Measurements from ENCODE around the gene TMEM213. TPM values are rescaled to one million over a fixed set of nuclear protein-coding genes. Genes with fewer than 3 reads are reported as not detected.
"Not testable (repeated sequence)": the region's sequence is repeated elsewhere in the genome, so short reads cannot be mapped to it uniquely, and the experiment has no call there.

TMEM213 gene
- total RNA-seq, 2 donors from 2014 or later, result not detected

DNA sequence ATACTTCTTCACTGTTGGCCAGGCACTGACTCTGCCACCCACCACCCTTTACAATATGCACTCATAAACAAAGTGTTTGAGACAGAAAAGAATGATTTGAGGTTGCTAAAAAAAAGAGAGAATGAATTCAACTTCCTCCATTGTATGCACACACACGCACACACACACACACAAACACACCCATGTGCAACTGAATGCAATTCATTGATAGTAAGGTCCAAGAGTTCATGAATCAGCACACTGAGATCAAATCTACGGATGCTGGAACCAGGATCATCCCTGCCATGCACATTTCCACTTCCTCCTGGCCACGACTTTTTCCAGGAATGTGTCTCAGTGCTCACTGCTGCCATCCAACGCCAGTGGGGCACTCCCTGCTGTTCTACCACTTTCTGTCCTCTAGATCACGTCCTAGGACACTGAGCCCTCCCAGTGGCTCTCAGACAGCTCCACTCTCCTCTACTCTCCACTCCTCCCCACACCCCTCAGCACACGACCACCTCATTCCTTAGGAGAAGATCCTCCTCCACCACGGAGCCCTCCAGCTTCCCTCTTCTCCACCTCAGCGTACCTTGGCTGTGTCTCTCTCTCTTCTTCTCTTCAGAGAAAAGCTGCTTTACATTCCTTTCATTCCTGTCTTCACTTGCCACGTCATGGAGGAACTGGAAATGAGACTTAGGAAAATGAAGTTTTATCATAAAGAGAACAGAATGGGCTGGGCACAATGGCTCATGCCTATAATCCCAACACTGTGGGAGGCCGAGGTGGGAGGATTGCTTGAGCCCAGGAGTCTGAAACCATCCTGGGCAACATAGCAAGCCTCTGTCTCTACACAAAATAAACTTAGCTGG lies 12.0 kb upstream of the TMEM213 start:
- no peak for DNase-seq
- no peak for ATAC-seq
- intact Hi-C loops (cut with DNase I), result no loop called here

DNA sequence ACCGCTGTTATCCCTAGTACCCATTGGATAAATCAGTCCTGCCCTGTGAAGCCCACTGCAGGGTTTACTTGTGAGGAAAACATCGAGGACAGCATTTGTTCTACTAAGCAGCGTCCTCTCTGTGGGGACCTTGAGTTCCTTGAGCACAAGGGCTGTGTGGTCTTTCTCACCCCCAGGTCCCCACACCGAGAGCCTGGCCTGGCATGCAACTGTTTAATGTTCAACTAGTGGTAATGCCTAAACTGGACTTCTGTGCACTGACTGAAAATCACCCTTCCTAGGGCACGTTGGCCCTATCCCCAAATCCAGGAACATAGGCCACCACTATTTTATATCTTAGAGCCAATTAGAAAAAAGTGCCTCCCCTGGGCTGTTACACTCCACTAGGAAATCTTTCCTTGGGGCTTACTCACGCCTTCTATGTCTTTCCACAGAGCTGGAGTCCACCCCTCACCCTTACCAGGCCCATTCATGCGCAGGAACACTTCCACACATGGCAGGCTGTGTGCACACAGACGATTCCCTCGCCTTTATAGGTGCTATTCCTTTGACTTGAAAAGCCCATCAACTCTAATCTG lies 1.7 kb upstream of the TMEM213 start:
- intact Hi-C loops (cut with DNase I), result no loop called here
- DNase-seq (no peak), ATAC-seq (no peak)

DNA sequence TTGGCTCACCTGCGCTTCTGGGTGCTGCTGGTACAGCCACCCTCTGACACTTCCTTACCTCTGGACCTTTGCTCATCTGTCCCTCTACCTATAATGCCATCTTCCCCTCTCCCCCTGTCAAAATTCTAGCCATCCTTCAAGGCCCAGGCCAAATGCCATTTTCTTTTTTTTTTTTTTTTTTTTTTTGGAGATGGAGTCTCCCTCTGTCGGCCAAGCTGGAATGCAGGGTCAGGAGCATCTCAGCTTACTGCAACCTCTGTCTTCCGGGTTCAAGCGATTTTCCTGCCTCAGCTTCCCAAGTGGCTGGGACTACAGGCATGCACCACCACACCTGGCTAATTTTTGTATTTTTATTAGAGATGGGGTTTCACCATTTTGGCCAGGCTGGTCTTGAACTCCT lies 748 bp upstream of the TMEM213 start:
- DNase-seq; ATAC-seq; intact Hi-C loops (cut with DNase I): not testable (repeated sequence)

GRCh38 chr7:138798836-138799235 lies 1.0 kb downstream of the TMEM213 start:
- intact Hi-C loops (cut with DNase I), result no loop called here
- no peak for ATAC-seq
- no peak for DNase-seq

DNA sequence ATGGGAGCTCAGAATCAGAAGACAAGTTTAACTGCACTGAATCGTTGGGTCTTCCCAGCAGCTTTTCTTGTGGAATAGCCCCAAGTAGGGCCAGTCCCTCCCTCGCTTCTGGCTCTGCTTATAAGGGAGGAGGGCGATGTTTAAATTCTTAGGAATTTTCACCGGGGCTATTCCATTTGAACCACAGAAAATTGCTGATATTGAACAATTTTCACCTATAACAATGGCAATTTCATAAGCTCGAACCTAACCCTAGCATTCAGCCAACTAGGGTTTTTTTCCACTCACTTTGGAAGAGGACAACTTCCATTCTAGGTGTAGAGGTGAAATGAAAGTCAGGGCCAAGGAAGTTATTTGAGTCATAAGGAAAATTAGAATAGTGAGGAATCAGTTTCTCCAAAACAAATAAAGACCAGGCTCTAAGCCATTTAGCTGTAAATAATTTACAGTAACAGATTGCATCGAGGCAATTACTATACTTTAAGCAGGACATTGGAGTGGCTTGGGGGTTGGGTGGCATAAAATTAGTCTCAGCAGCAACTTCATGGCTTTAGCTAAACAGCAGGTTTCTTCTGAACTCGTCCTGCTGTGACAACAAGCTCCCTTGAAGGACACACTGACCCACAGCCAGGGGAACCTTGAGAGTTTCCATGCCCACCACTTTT lies 1.7 kb downstream of the TMEM213 start:
- intact Hi-C loops (cut with DNase I), result no loop called here
- ATAC-seq (no peak), DNase-seq (no peak)

DNA sequence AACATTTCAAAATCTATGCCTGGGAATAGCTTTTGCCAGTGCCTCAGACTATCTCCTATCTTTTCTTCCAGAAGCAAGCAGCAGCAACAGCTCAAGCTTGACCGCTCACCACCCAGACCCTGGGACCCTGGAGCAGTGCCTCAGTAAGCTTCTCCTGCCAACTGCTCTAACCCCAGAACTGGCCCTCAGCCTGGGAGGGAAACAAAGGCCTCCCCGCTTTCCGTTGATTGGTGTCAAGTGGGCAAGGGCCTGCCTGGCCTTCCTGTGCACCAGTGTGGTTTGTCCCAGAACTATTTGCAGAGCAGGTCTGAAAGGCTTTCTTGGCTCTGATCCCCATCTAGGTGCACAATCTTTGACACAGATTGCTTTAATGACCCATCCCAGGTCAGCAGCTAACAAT lies 3.5 kb downstream of the TMEM213 start:
- intact Hi-C loops (cut with DNase I), result no loop called here
- DNase-seq, result no peak
- no peak for ATAC-seq

- intact Hi-C loops (cut with DNase I), result no loop called here
- no peak for ATAC-seq
- no peak for DNase-seq
These were observed 4.9 kb downstream of the TMEM213 start for GRCh38 chr7:138802706-138803105.

- intact Hi-C loops (cut with DNase I), result no loop called here
- no peak for DNase-seq
- no peak for ATAC-seq
These were observed 6.8 kb downstream of the TMEM213 start for GRCh38 chr7:138804618-138805017.

DNA sequence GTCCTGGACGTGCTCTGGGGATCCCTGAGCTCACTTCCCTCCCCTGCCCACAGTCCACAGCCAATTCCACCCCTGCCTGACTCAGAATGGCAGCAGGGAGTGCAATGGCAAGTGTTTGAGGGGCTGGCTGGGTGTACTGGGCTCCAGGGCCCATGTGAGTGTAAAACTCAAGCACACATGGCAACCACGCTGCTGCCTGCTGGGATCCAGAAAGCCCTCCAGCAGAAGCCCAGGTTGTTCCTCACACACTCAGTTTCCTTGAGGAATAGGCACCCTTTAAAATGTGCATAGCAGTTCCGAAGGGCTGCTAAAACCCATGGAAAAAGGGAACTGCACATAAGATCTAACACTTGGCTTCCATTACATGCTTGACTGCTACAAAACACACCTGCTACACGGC lies 11.6 kb downstream of the TMEM213 start:
- ATAC-seq (no peak), DNase-seq (no peak)
- intact Hi-C loops (cut with DNase I), result no loop called here

DNA sequence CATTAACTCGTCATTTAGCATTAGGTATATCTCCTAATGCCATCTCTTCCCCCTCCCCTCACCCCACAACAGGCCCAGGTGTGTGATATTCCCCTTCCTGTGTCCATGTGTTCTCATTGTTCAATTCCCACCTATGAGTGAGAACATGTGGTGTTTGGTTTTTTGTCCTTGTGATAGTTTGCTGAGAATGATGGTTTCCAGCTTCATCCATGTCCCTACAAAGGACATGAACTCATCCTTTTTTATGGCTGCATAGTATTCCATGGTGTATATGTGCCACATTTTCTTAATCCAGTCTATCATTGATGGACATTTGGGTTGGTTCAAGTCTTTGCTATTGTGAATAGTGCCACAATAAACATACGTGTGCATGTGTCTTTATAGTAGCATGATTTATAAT lies 13.5 kb downstream of the TMEM213 start:
- ATAC-seq; intact Hi-C loops (cut with DNase I); DNase-seq: not testable (repeated sequence)

GRCh38 chr7:138813945-138814344 lies 16.2 kb downstream of the TMEM213 start:
- DNase-seq (no peak), ATAC-seq (no peak)
- intact Hi-C loops (cut with DNase I), result no loop called here

- intact Hi-C loops (cut with DNase I), result no loop called here
- ATAC-seq, result no peak
- no peak for DNase-seq
These were observed 17.1 kb downstream of the TMEM213 start for GRCh38 chr7:138814816-138815332.

DNA sequence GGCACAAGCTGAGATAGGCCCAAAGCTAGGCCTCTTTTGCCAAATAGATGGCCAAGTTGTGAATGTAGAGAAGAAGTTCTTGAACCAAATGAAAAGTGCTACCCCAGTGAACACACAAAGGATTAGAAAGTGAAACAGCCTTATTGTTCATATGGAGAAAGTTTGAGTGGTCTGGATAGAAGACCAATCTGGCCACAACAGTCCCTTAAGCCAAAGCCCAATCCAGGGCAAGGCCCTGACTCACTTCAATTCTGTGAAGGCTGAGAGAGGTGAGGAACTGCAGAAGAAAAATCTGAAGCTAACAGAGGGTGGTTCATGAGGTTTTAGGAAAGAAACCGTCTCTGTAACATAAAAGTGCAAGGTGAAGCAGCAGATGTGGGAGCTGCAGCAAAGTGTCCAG lies 18.9 kb downstream of the TMEM213 start:
- intact Hi-C loops (cut with DNase I), result no loop called here
- no peak for DNase-seq
- no peak for ATAC-seq

DNA sequence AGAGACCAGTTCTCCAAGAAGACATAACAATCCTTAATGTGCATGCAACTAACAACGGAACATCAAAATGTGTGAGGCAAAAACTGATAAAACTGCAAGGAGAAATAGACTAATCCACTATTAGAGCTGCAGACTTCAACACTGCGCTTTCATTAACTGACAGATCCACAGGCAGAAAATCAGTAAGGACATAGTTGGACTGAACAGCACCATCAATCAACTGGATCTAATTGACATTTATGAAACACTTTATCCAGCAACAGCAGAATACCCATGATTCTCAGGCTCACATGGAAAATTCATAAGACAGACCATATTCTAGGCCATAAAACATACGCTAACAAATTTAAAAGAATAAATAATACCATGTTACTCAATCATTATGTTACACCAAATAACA lies 21.8 kb downstream of the TMEM213 start:
- no peak for DNase-seq
- intact Hi-C loops (cut with DNase I), result no loop called here
- no peak for ATAC-seq

GRCh38 chr7:138821912-138822311 lies 24.1 kb downstream of the TMEM213 start:
- intact Hi-C loops (cut with DNase I), result no loop called here
- ATAC-seq (no peak), DNase-seq (no peak)

DNA sequence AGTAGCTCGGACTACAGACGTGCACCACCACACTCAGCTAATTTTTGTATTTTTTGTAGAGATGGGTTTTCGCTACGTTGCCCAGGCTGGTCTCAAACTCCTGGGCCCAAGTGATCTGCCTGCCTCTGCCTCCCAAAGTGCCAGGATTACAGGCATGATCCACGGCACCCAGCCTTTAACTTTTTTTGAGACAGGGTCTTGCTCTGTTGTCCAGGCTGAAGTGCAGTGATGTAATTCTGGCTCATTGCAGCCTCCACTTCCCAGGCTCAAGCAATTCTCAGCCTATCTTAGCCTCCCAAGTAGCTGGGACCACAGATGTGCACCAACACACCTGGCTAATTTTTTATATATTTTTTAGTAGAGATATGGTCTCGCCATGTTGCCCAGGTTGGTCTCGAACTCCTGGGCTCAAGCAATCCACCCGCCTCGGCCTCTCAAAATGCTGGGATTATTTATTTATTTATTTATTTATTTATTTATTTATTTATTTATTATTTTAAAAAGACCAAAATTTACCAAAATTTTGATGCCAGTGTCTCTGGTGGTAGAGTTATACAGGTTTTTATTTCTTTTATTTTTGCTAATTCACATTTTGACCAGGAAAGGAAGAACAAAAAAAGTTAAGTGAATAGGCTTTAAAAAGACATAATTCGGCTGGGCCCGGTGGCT lies 25.2 kb downstream of the TMEM213 start:
- intact Hi-C loops (cut with DNase I), result no loop called here
- DNase-seq (no peak), ATAC-seq (no peak)

- intact Hi-C loops (cut with DNase I), result no loop called here
- ATAC-seq, result no peak
- DNase-seq, result no peak
These were observed 27.4 kb downstream of the TMEM213 start for GRCh38 chr7:138825049-138825721.

DNA sequence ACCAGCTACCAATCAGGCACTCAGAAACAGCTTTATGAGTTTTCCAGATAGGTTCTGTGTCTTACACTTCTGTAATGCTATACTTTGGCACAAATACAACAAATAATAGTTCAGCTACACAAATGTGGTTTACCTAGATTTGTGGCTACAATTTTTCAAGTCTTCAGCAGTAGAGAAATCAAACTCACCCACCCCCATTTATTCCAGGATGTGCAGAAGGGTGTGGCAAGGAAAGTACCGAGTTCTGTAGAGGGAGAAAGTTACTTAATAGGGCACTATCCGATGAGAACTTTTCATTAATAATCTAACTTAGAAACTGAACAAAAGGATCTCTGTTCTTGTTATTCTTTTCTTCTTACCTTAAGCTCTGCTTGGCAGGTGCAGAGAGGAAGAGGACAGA lies 30.5 kb downstream of the TMEM213 start:
- DNase-seq (no peak), ATAC-seq (no peak)
- intact Hi-C loops (cut with DNase I), result no loop called here

GRCh38 chr7:138829335-138829734 lies 31.5 kb downstream of the TMEM213 start:
- intact Hi-C loops (cut with DNase I), result no loop called here
- ATAC-seq (no peak), DNase-seq (no peak)

All from left cardiac atrium (tissue), 4 donors.